NCI-H2227 treated with DMSO at 0.1 percent for 48 hours (cell line): ENCODE data around the gene CCDC12.
A peak's percentile ranks its signal among the peaks of the same experiment; 100 is the strongest.
"Not testable (repeated sequence)": the region's sequence is repeated elsewhere in the genome, so short reads cannot be mapped to it uniquely, and the experiment has no call there.

Source experiments
- DNase-seq: peaks from one replicate; lab custom pipeline; 2025; lab: John Stamatoyannopoulos, UW

CCDC12 gene

GRCh38 chr3:46922871-46923558, 53.5 kb downstream of the CCDC12 start:
- no peak for DNase-seq

GRCh38 chr3:46922426-46922825, 54.1 kb downstream of the CCDC12 start:
- DNase-seq: no peak

GRCh38 chr3:46921871-46922271, 54.7 kb downstream of the CCDC12 start:
- DNase-seq: no peak

- no peak for DNase-seq
These were observed 55.5 kb downstream of the CCDC12 start for GRCh38 chr3:46921041-46921440.

GRCh38 chr3:46918634-46919033, 57.9 kb downstream of the CCDC12 start:
- DNase-seq: no peak

GRCh38 chr3:46918202-46918601, 58.3 kb downstream of the CCDC12 start:
- DNase-seq: no peak

- DNase-seq: no peak
These were observed 59.3 kb downstream of the CCDC12 start for GRCh38 chr3:46917257-46917656.

GRCh38 chr3:46916799-46917198, 59.7 kb downstream of the CCDC12 start:
- DNase-seq: no peak

GRCh38 chr3:46916278-46916677, 60.3 kb downstream of the CCDC12 start:
- DNase-seq: no peak

- DNase-seq: no peak
These were observed 61.2 kb downstream of the CCDC12 start for GRCh38 chr3:46915297-46915822.

- DNase-seq: no peak
These were observed 61.7 kb downstream of the CCDC12 start for GRCh38 chr3:46914849-46915248.

- peak; percentile 43 for DNase-seq
These were observed 62.9 kb downstream of the CCDC12 start for GRCh38 chr3:46913644-46914043.

GRCh38 chr3:46912986-46913385, 63.6 kb downstream of the CCDC12 start:
- no peak for DNase-seq

GRCh38 chr3:46910914-46911313, 65.6 kb downstream of the CCDC12 start:
- not testable (repeated sequence) for DNase-seq

GRCh38 chr3:46910166-46910760, 66.3 kb downstream of the CCDC12 start:
- DNase-seq: no peak

GRCh38 chr3:46909535-46910161, 66.9 kb downstream of the CCDC12 start:
- peak; percentile 61 for DNase-seq

- DNase-seq: no peak
These were observed 67.5 kb downstream of the CCDC12 start for GRCh38 chr3:46908986-46909534.

- no peak for DNase-seq
These were observed 68.1 kb downstream of the CCDC12 start for GRCh38 chr3:46908294-46908985.

- DNase-seq: no peak
These were observed 68.6 kb downstream of the CCDC12 start for GRCh38 chr3:46907960-46908293.

- no peak for DNase-seq
These were observed 69.3 kb downstream of the CCDC12 start for GRCh38 chr3:46907271-46907670.

- no peak for DNase-seq
These were observed 70.0 kb downstream of the CCDC12 start for GRCh38 chr3:46906471-46907058.
